Ovary (tissue), 3 donors: ENCODE measurements around the gene STX16.

Experiments
- EP300 ChIP-seq: sonication (generic); formaldehyde crosslinking; IDR thresholded peaks from one replicate; pipeline ENCODE4 v1.6.1; 2017; ENCODE audit warnings: antibody characterized with exemption
- POLR2A ChIP-seq: fragments of 450-650 bp; IDR thresholded peaks from one replicate; pipeline ENCODE4 v1.6.1; 2017; ENCODE audit warnings: antibody characterized with exemption, mild to moderate bottlenecking, moderate library complexity
- TF ChIP-seq, protein P1 (sequence below), 3 donors: fragments of 450-650 bp in 2 of 3; fragments of 200-600 bp in 1 of 3; IDR thresholded peaks; one replicate each; pipeline versions ENCODE4 v1.5.1 to v1.8.0; 2016 to 2022; ENCODE audit warnings: antibody characterized with exemption in 3 of 3, mild to moderate bottlenecking in 1 of 3
- donor health status: DM: no; HTN: no; CAD: no.

DNA sequence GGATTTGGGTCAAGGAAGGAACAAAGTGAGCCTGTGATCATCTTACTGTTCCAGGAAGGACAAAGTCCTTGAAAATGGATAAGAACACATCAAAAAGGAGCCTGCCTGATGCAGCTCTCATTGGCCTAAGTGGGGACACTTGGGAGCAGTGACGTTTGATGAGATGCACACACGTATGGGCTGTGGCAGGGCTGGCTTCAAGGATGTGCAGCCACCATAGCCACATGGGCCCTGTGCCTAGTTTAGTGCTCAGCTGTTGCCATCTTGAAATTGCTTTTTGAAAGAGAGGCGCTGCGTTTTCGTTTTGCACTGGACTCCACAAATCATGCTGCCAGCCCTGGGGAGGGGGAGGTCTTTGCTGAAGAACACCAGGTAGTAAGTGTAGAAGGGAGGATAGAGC lies 34.9 kb downstream of the STX16 start:
- TF ChIP-seq POLR2A (no peak), EP300 (no peak)
- TF ChIP-seq, protein P1, sequence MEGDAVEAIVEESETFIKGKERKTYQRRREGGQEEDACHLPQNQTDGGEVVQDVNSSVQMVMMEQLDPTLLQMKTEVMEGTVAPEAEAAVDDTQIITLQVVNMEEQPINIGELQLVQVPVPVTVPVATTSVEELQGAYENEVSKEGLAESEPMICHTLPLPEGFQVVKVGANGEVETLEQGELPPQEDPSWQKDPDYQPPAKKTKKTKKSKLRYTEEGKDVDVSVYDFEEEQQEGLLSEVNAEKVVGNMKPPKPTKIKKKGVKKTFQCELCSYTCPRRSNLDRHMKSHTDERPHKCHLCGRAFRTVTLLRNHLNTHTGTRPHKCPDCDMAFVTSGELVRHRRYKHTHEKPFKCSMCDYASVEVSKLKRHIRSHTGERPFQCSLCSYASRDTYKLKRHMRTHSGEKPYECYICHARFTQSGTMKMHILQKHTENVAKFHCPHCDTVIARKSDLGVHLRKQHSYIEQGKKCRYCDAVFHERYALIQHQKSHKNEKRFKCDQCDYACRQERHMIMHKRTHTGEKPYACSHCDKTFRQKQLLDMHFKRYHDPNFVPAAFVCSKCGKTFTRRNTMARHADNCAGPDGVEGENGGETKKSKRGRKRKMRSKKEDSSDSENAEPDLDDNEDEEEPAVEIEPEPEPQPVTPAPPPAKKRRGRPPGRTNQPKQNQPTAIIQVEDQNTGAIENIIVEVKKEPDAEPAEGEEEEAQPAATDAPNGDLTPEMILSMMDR (IDR thresholded peaks at IDR 0.05), result no peak
